Activated CD4-positive, alpha-beta T cell treated with anti-CD3 and anti-CD28 coated beads, Interleukin-2, amount 50 U/mL, for 4 hours (primary cell): ENCODE data around the gene TRAPPC2L.

Experiments used
- DNase-seq, 2 experiments: peaks; one replicate each; pipeline ENCODE4 v3.0.0-alpha.2; 2020

TRAPPC2L gene

DNA sequence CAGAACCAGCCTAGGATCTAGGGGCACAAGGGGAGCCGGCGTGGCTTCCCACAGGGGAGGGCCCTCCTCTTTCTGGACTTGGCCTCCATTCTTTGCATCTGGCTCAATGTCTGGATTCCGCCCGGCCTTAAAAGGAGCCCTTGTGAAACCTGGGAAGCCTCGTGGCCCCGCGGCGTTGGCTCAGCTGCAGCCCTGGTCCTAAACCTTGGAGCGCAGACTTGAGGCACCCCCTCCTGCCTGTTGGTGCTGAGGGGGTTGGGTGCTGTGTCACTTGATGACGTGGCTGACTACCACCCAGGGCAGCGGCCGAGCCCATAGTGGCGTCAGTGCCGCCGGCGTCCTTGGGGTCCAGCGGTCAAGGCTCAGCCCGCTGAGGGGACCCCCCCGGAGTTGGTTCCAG lies 4.4 kb downstream of the TRAPPC2L start:
- no peak for DNase-seq

DNA sequence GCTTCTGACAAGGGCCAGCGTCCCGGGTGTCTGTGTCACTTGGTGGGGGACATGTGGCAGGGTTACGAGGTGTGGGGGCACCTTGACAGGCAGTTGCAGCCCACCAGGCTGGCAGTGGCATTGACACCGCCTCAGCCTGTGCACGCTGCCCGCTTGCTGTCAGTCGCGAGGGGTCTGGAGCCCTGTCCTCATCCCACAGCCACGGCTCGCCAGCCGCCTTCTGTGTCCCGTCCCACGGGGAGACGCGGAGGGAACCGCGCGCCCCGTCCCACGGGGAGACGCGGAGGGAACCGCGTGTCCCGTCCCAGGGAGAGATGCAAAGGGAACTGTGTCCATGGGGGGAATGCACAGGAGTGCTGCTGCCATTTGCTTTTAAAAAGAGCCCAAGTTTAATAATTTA lies 6.0 kb downstream of the TRAPPC2L start:
- DNase-seq = no peak

DNA sequence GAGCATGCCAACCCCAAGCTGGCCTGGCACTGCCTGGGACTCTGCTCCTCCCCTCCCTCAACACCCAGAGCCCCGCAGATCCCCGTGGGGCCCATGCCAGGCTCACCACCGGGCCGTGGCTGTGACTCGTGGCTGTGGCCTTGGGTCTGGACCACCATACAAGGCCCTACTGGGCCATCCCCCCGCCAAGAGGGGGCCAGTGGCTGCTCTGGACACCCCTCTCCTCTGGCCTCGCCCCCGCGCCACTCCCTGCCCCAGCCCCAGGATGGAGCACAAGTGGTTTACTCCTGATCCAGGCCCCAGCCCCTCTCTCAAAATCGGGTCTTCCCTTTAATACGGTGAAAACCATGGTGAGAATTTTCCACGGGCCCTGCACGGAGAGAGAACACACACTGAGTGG lies 6.5 kb downstream of the TRAPPC2L start:
- no peak for DNase-seq

DNA sequence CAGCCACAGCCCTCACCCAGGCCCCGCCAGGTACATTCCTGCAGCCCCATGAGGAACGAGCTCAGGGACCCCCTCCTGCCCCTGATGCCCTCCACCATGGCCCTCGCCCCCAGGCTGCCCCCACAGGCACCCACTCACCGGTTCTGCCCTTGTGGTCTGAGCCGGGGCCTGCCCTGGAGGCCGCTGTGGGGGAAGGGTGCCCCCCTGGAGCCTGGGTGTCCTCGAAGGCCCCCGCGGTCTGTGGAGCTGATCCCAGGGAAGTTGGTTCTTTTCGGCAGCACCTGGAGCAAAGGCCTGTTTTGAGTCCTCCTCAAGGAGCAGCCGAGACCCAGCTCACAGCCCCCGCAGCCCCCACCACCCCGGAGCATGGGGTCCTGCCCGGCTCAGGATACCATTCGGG lies 7.2 kb downstream of the TRAPPC2L start:
- no peak for DNase-seq

DNA sequence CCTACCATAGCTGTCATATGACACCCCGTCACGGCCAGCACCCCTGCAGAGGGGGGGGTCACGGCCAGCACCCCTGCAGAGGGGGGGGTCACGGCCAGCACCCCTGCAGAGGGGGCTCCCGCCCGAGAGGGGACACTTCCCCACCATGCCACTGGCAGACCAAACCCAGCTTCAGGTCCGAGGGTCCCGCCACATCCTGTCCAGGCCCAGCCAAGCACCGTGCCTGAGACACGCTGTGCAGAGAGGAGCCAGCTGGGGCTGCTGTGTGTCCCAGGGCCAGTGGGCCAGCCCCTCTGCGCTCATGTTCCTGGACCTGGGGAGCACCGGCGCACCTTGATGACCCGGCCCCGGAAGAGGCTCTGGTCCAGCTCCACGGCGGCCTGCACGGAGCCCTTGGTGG lies 7.6 kb downstream of the TRAPPC2L start:
- no peak for DNase-seq

DNA sequence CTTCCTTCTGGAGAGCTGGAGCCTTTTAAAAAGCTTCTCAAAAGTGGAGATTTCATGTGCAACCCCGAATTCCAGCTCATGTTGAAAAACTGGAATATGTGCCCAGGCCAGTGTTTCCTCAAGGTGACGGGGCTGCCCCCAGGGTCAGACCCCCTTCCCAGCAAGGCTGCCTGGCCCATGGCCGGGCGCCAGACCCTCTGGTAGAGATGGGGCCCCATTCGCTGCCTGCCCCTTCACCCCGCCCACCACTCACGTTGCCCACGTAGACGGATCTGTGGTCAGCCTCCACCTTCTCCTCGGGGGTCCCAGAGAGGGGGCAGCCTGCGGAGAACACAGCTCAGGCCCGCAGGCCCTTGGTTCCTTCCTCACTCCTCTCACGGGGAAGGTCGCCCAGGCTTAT lies 8.4 kb downstream of the TRAPPC2L start:
- no peak for DNase-seq

DNA sequence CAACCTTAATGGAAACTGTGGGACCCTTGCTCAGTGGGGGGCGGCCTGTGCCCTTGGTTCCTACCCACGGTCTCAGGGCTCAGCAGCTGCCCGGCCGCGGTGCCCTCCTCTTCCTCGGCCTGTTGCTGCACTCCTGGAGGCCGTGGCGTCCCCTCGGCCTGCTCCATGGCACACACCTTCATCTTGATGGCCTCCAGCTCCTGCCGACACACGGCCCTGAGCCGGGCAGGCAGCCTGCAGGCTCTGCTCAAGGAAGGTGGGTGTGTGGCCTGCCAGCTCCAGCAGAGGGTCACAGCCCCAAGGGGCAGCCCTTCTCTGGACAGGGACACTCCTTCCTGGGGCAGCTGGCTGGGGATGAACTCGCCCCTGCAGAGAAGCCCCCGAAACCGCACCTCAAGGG lies 8.8 kb downstream of the TRAPPC2L start:
- DNase-seq = no peak

DNA sequence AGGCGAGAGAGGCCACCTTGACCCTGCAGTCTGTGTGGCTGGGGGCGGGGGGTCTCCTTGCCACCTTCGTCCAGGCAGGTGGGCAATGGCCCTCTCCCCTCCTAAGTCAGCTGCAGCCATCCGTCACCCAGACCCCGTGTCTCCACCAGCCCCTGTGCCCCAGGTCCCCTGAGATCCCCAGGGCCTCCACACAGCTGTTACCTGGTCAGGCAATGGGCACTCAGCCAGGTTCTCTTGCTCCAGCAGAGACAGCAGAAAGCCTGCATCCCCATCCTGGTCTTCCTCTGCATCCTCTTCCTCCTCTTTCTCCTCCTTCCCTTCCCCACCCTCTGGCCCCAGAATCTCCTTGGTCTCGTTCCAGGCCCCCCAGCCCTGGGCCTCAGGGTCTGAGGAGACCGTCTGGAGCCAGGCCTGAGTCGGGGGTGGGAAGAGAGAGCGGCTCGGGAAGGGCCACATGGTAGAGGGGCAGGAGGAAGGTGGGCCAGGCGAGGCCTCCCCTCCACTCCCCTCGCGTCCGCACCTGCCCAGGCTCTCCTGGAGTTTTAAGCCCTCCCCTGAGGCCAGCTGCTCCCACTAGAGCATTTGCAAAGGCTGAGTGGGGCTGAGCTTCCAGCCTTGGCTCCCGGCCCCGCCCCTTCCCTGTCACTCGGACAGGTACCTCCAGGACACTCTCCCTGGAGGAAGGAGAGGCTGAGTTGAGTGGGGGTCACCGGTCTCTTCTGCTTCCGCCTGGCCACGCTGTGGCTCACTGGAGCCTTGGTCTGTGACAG lies 9.4 kb downstream of the TRAPPC2L start, which contains the start of gene PABPN1L:
Gene PABPN1L (minus strand): TSS at position 510 of the 770 bp plus-strand sequence. CDS start 54 bp downstream, at position 456.
- no peak for DNase-seq

DNA sequence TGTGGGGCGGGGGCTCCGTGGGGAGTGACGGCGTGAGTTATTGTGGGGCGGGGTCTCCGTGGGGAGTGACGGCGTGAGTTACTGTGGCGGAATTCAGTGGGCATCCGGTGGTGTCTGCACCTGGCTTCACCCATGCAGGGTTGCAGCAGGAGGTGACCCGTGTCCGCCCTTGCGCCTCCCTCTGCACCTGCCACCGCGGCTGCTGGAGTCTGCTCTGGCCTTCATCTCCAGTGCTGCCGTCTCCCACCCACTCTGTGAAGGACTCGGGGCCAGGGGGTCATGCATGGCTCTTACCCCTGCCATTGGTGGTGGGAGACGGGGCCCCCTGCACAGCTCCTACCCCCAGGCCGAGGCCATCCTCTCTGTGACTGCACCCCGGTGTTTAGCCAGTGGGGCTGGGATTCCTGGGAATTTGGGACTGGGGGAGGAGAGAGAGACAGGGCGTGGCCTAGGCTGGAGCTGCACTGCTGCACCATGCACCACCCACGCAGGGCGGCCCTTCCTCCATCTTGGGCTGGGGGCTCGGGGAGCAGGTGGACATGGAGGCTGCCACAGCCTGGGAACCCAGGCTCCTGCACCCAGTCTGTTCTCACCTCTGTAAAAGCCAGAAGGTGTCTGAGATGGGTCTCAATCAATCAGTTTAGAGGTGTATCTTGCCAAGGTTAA lies 10.8 kb downstream of the TRAPPC2L start:
- DNase-seq = no peak

DNA sequence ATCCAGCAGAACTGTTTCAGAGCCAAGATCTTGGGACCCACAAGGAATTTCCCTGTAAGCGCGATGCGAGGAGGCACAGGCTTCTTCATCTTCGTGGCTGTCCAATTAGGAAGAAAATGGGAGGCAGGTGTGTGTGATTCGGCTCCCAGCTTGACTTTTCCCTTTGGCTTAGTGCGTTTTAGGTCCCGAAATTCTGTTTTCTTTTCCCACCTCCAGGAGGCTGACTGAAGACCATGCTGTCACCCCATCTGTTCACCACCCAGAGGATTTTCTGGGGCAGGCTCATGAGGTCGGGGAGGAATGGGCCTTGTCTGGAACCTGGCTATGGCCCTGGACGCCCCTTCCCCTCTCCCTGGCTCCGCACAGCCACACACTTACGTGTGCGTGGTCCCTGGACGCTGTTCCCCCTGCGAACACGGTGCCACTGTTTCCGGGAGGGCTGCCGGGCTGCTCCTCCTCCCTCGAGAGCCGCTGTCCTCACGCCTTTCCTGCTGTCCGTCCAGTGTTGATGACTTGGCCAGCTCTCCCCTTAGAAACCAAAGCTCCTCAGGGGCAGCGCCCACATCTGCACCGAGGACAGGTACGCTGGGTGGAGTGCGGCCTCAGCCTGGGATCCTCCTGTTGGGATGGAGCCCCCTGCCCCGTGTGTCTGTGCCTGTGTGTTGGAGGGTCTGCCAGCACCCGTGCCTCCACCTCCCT lies 12.2 kb downstream of the TRAPPC2L start:
- no peak for DNase-seq

DNA sequence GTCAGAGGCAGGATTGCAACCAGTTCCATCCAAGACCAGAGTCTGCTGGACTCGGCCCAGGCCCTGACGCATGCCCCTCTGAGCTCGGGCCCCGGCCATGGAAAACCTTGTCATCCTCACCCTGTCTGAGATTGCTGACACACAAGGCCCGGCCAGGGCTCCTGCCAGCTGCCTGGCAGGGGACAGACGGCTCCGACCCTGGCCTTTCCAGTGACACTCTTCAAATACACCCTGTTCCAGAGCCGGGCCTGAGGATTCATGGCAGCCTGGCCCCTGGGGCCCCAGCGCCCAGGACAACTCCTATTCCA lies 12.7 kb downstream of the TRAPPC2L start:
- DNase-seq = no peak

DNA sequence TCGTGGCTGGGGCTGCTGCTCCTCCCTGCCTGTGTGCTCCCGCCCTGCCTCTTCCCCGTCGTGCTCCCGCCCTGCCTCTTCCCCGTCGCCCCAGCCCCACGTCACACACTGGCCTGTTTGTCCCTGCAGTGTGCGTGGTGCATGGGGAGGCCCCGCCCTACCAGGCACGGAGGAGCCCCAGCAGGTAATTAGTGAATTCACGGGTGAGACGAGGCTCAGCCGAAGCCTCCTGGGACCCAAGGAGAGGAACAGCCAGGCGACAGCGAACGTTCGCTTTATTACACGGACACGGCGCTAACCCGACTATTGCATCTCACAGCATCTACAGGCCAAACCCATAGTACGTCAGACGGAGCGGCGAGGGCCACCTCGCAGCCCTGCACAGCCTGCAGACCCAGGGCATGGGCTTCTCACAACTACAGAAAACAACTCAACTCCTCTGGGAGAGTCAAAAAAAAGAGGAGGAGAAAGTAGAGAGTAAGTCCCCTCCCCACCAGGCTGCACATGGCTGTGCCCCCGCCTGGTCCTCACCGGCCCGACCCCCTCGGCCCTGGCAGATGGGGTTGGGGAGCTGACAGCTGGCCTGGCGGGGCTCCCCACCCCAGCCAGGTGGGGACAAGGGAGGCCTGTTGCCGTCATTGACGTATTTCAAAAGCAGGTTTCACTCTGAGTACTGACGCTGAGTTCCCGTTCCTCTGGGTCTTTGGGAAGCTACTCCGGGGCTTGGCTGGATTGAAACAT lies 13.9 kb downstream of the TRAPPC2L start:
- no peak for DNase-seq

DNA sequence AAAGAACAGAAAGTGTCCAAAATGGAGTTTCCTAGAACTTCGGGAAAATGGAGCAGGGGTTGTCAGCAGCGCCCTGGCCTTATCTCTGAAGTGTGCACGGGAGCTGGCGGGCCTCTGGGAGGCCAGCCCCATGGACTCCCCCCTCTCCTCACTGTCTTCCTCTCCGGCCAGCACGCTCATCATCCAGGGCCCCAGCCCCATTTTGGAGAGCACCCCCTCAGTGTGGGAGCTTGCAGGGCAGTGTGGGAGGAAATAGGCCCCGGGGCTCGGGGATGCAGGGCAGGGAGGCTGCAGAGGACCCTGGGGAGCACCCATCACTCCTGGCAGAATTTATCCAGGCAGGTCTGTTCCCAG lies 14.4 kb downstream of the TRAPPC2L start:
- DNase-seq = no peak

DNA sequence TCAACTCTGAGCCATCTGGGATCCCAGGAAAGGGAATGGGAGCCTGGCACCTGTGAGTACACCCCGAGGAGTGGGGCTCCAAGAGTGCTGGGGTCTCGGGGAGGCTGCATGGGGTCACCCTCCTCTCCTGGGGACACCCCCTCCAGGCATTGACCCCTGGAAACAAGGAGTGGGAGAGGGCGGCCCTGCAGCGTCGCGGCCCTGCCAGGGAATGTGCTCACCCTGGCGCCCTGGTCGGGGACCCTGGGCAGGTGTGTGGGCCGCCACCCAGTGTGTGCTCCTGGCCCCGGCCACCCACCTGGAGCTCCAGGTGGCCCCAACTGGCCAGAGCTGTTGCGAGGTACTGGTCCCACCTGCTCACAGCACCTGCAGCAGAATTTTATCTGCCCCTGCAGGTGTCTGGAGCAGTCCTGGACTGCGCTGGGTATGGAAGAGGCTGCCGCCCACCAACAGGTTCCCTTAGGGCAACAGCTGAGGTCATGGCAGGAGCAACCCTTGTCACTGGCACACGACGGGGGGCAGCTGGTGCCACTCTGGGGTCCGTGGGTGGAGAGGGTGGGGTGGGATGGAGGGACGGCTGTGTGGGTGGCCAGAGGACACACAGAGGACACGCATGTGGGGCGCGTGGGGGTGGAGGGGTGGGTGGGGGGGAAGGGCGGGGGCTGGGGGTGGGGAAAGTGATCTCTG lies 14.9 kb downstream of the TRAPPC2L start:
- DNase-seq = no peak

DNA sequence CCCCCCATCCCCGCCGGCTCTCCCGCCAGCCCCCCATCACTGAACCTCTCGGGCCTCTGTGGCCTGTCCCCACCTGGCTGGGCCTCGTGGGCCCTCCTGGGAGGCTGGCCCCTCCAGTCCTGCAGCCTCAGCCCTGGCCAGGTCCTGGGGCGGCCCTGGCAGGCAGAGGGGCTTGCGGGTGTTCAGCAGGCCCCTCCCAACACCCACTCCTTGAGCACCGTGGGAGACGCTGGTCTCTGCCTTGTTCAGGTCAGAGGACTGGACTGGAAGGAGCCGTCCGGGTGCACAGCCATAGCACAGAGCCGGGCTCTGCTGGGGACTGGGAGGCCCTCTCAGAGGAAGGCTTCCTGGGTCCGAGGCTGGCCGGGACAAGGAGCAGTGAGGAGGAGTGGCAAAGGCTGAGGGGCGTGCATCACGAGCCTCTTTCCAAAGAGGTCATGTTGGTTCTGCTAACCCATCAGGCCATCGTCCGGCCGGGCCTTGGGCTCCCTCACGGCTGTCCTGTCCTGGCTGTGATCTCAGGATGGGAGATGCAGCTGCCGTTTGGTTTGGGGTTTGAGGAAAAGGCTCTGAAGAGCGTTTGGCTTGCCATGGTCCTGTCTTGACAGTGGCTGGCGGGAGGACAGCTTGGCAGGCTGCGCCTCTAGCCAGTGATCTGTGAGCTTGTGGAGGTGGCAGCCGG lies 15.9 kb downstream of the TRAPPC2L start:
- no peak for DNase-seq

DNA sequence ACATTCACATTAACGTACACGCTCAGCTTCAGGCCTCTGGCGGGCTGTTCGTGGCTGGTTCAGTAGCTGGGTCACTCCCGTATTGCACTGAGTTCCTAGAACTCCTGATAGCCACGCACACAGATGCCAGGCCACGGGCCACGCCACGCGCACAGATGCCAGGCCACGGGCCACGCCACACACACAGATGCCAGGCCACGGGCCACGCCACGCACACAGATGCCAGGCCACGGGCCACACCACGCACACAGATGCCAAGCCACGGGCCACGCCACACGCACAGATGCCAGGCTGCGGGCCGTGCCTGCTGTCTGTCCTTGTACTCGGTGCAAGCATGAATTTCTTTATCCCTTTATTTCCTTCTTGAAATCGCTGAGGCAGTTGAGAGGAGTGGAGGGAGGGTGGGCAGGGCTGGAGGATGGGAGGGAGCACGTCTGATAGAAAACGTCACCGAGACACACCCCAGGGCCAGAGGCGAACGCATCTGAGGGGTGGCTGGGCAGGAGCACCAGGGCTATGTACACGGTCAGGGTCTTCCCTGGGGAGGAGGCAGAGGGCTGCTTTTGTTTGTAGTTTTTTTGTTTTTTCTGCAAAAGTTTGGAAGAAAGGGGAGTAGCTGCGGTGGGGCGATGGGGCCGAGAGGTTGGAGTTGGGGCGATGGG lies 18.1 kb downstream of the TRAPPC2L start:
- no peak for DNase-seq

DNA sequence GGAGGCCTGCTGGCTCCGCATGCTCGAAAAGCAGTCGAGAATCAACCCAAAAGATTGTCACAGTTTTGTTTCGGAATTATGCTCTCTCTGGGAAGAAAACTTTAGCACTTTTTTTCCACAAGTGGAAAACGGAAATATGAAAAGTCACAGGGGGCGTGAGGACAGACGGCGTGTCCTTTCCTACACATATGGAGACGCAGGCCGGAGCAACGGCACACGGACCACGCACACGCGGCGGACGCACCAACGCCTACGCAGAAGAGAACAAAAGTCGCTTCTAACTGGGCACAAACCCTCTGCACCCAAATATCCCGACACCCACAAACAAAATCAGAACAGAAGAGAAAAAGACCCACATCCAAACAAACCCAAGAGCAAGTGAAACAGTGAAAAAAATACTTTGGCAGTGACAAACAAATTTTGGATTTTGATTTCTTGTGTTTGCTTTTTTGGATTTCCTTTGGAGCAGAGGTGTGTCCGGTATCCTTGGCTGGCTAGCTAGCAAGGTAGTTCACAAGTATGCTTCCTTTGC lies 18.8 kb downstream of the TRAPPC2L start:
- DNase-seq = no peak

DNA sequence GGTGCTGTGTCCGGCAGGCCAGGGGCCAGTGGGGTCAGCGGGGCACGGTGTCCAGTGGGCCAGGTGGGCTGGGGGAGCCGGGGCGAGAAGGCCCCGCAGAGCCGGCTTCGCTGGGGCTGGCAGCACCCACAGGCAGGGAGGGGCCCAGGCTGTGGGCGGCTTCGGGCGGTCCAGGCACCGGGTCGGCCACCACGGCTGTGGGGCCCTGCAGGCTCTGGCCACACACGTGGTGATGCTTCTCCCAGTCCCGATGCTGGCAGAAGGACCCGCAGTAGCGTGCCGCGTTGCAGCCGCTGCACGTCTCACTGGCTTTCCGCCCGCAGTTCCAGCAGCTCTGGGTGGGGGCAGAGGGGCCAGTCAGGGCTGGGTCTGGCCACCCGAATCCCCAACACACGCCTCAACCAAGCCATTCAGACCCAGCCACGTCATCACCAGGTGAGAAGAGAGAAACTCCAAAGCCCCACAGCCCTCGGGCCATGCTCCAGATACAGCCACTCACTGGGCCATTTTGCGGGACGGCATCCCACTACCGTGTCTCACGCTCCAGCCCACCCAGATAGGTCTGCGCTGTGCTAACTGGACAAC lies 20.1 kb downstream of the TRAPPC2L start:
- no peak for DNase-seq

DNA sequence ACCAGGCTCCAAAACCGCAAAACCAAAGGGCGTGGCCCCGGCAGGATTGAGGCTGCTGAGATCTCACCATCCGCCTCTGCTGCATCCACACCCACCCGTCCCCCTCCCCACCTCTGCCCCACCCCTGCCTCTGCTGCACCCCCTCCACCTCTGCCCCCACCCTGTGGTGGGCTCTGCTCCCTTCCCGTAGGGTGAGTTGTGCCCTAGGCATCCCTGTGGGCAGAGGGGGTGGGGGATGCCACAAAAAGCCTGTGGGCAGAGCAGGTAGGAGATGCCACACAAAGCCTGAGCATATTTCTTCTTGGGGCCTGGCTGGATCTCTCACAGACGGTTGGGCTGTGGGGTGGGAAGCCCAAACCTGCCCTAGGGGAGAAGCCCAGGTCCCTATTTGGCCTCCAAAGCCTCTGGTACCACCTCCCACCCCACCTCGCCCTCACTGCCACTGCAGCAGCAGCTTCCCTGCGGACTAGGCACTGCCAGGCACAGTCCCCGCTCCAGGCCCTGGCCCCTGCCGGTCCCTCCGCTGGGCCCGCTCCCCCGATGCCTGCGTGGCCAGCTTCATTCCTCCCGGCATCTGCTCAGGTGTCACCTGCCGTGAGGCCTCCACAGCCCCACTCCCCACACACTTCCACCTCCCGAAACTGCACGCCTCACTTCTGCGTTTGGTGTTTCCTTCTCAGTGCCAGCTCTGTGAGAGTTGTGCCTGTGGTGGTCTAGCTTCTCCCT lies 20.8 kb downstream of the TRAPPC2L start:
- no peak for DNase-seq

DNA sequence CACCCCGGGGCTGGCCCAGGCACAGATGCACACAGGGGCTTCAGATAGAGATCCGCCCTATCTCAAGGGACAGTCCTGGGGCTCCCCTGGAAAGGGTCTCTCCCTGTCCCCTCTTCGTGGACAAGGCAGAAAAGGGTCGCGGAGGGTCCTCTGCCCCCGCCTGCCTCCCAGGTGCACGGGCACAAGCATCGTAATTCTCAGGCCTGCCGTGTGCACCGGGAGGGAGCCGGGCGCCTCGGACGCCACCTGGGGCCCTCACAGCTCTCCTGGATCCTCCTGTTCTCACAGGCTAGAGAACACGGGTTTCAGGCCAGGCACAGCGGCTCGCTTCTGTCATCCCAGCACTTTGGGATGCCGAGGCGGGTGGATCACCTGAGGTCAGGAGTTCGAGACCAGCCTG lies 21.4 kb downstream of the TRAPPC2L start:
- DNase-seq = no peak
